ENCODE measurements around the gene PIPOX. TPM values are rescaled to one million over a fixed set of nuclear protein-coding genes. Genes with fewer than 3 reads are reported as not detected.

PIPOX gene
- total RNA-seq, 4 donors from 2014 or later = 3.8 to 8.4 (median 5.1) TPM

DNA sequence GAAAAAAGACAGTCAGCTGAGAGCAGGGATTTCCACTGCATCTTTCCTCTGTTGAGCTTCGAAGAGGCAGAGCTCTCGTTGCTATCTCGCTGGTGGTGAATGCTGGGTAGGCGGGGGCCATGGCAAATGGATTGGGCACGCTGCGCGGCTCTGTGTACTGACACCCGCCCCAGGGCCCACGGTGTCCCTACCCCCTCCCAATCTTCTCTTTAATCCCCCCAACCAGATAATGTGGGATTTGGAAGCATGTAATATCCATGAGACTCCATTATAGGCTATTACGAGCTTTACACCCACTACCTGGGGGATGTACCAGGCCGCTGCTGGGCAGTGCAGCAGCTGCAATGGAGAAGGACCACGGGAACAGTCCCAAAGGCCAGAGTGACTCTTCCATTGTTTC is 8.3 kb downstream of the PIPOX start:
- intact Hi-C loops (cut with DNase I) = no loop called here

DNA sequence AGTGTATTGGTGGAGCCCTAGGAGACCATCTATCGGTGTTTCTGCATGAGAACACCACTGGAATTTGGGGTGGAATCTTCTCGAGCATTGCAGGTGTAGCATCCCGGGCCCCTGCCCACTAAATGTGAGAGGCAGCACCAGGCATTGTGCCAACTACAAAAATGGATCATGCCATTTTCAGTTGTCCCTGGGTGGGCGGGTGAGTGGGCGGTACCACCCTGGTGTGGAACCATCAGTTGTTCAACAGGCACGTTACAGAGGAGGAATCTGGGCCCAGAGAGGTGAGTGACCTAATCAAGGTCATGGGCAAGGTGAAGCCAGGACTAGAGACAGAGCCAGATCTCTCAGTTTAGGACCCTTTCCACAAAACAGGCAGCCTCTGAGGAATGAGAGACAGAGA is 8.8 kb downstream of the PIPOX start:
- no peak for TF ChIP-seq EP300 (IDR thresholded peaks at IDR 0.05)
- TF ChIP-seq, protein P1, sequence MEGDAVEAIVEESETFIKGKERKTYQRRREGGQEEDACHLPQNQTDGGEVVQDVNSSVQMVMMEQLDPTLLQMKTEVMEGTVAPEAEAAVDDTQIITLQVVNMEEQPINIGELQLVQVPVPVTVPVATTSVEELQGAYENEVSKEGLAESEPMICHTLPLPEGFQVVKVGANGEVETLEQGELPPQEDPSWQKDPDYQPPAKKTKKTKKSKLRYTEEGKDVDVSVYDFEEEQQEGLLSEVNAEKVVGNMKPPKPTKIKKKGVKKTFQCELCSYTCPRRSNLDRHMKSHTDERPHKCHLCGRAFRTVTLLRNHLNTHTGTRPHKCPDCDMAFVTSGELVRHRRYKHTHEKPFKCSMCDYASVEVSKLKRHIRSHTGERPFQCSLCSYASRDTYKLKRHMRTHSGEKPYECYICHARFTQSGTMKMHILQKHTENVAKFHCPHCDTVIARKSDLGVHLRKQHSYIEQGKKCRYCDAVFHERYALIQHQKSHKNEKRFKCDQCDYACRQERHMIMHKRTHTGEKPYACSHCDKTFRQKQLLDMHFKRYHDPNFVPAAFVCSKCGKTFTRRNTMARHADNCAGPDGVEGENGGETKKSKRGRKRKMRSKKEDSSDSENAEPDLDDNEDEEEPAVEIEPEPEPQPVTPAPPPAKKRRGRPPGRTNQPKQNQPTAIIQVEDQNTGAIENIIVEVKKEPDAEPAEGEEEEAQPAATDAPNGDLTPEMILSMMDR (IDR thresholded peaks at IDR 0.05) = no peak
- no peak for TF ChIP-seq POLR2AphosphoS5 (IDR thresholded peaks at IDR 0.05)
- no peak for TF ChIP-seq POLR2A (IDR thresholded peaks at IDR 0.05; ENCODE audit: low read depth)
- DNase-seq (ENCODE audit: extremely low spot score) = no peak
- H3K36me3 ChIP-seq = no peaks in the 10 kb centered on the region
- H3K4me3 ChIP-seq = no peak overlapping the region
- no peaks in the 10 kb centered on the region for H3K27me3 ChIP-seq
- intact Hi-C loops (cut with DNase I) = no loop called here
- H3K9me3 ChIP-seq = no peaks in the 10 kb centered on the region
- WGBS = 84% methylated on average over 6 of the region's 6 CpGs
- no peak overlapping the region for H3K27ac ChIP-seq (replicated peaks in 1 of 4)
- no peaks in the 10 kb centered on the region for H3K4me1 ChIP-seq

More for the DNA sequence above, 8.3 kb downstream of the PIPOX start:
- Histone ChIP-seq H3K27me3 (no peaks in the 10 kb centered on the region), H3K4me3 (no peak overlapping the region), H3K9me3 (no peaks in the 10 kb centered on the region), H3K36me3 (no peaks in the 10 kb centered on the region), H3K4me1 (no peaks in the 10 kb centered on the region), H3K27ac (replicated peaks in 1 of 4) (no peak overlapping the region)
- 82% methylated on average over 12 of the region's 12 CpGs for WGBS
- no peak for DNase-seq (ENCODE audit: extremely low spot score)
- TF ChIP-seq POLR2A (IDR thresholded peaks at IDR 0.05; ENCODE audit: low read depth) = no peak
- TF ChIP-seq EP300 (IDR thresholded peaks at IDR 0.05) = no peak
- TF ChIP-seq, protein P1 (IDR thresholded peaks at IDR 0.05) = no peak
- no peak for TF ChIP-seq POLR2AphosphoS5 (IDR thresholded peaks at IDR 0.05)

DNA sequence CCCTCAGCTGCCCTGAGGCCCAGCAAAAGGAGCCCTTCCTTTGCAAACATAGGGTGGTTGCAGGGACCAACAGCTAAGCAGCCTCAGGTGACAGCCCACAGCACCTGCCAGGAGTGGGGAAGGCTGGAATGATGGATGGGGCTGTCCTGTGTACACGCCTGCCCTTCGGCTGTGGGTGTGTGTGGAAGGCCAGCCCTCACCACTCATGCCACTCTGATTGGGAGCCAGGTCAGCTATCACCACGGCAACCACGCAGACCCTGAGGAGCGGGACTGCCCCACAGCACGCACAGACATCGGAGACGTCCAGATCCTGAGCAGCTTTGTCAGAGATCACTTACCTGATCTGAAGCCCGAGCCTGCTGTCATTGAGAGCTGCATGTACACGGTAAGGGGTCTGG is 11.9 kb downstream of the PIPOX start:
- Histone ChIP-seq H3K9me3 (no peaks in the 10 kb centered on the region), H3K36me3 (no peaks in the 10 kb centered on the region), H3K4me3 (no peak overlapping the region), H3K27me3 (no peaks in the 10 kb centered on the region), H3K4me1 (no peaks in the 10 kb centered on the region), H3K27ac (replicated peaks in 1 of 4) (no peak overlapping the region)
- 35% methylated on average over 2 of the region's 10 CpGs for WGBS
- intact Hi-C loops (cut with DNase I) = no loop called here
- DNase-seq (ENCODE audit: extremely low spot score) = no peak
- no peak for TF ChIP-seq POLR2AphosphoS5 (IDR thresholded peaks at IDR 0.05)
- TF ChIP-seq, protein P1 (IDR thresholded peaks at IDR 0.05) = no peak
- no peak for TF ChIP-seq EP300 (IDR thresholded peaks at IDR 0.05)
- no peak for TF ChIP-seq POLR2A (IDR thresholded peaks at IDR 0.05; ENCODE audit: low read depth)

GRCh38 chr17:29057361-29057760 is 14.4 kb downstream of the PIPOX start:
- TF ChIP-seq POLR2A (IDR thresholded peaks at IDR 0.05; ENCODE audit: low read depth) = no peak
- TF ChIP-seq POLR2AphosphoS5 (IDR thresholded peaks at IDR 0.05) = no peak
- TF ChIP-seq, protein P1 (IDR thresholded peaks at IDR 0.05) = no peak
- Histone ChIP-seq H3K27ac (replicated peaks in 1 of 4) (no peak overlapping the region), H3K36me3 (no peaks in the 10 kb centered on the region), H3K4me1 (peaks cover 0 to 8% (median 3%) of the 10 kb centered on the region in 4 donors), H3K27me3 (peaks cover 0 to 2% (median 0%) of the 10 kb centered on the region in 4 donors), H3K9me3 (no peaks in the 10 kb centered on the region), H3K4me3 (no peak overlapping the region)
- 57% methylated on average over 4 of the region's 4 CpGs for WGBS
- no peak for DNase-seq (ENCODE audit: extremely low spot score)
- intact Hi-C loops (cut with DNase I) = no loop called here

DNA sequence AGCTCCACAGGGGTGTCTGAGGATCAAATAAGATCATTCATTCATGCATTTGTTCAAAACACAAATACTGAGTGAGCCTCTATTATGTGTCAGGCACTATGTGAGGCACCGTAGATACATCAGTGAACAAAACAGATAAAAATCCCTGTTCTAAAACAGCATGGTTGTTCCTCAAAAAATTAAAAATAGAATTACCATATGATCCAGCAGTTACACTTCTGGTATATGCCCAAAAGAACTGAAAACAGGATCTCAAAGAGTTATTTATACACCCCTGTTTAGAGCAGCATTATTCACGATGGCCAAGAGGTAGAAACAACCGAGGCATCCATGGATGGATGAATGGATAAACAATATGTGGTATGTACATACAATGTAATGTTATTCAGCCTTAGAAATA is 15.4 kb downstream of the PIPOX start:
- Histone ChIP-seq H3K36me3 (no peaks in the 10 kb centered on the region), H3K27me3 (peaks cover 0 to 8% (median 0%) of the 10 kb centered on the region in 4 donors), H3K27ac (replicated peaks in 1 of 4) (no peak overlapping the region), H3K9me3 (no peaks in the 10 kb centered on the region), H3K4me3 (no peak overlapping the region), H3K4me1 (peaks cover 0 to 8% (median 3%) of the 10 kb centered on the region in 4 donors)
- WGBS = 85% methylated on average over 3 of the region's 3 CpGs
- intact Hi-C loops (cut with DNase I) = no loop called here
- no peak for DNase-seq (ENCODE audit: extremely low spot score)
- TF ChIP-seq, protein P1 (IDR thresholded peaks at IDR 0.05) = no peak
- no peak for TF ChIP-seq POLR2AphosphoS5 (IDR thresholded peaks at IDR 0.05)
- TF ChIP-seq EP300 (IDR thresholded peaks at IDR 0.05) = no peak
- TF ChIP-seq POLR2A (IDR thresholded peaks at IDR 0.05; ENCODE audit: low read depth) = no peak
